ENCODE measurements around the gene ADAMTSL2. TPM values are rescaled to one million over a fixed set of nuclear protein-coding genes. Genes with fewer than 3 reads are reported as not detected.

The ADAMTSL2 gene
- total RNA-seq, 1 experiment from 2014 or later: 0.87 TPM

- Mint-ChIP-seq H3K27me3 (ENCODE audit: low read depth) (no peaks in the 10 kb centered on the region), H3K4me1 (peaks cover 15% of the 10 kb centered on the region), H3K27ac (no peak overlapping the region), H3K36me3 (no peaks in the 10 kb centered on the region), H3K9me3 (no peaks in the 10 kb centered on the region), H3K4me3 (no peak overlapping the region)
- TF ChIP-seq OVOL2 (CRISPR knock-in tag; IDR thresholded peaks at IDR 0.05; ENCODE audit: borderline replicate concordance) (no peak), ZNF671 (CRISPR knock-in tag; IDR thresholded peaks at IDR 0.05) (no peak), EMX1 (CRISPR knock-in tag; IDR thresholded peaks at IDR 0.05) (no peak), PRRX2 (CRISPR knock-in tag; IDR thresholded peaks at IDR 0.05) (no peak), NFYB (CRISPR knock-in tag; conservative IDR thresholded peaks at IDR 0.05; ENCODE audit: low read depth) (no peak), ZBTB21 (CRISPR knock-in tag; IDR thresholded peaks at IDR 0.05; ENCODE audit: borderline replicate concordance) (no peak), ZNF512 (CRISPR knock-in tag; IDR thresholded peaks at IDR 0.05; ENCODE audit: borderline replicate concordance) (no peak), HMGXB4 (CRISPR knock-in tag; IDR thresholded peaks at IDR 0.05) (no peak), AFF4 (CRISPR knock-in tag; IDR thresholded peaks at IDR 0.05; ENCODE audit: borderline replicate concordance) (no peak), TEAD4 (CRISPR knock-in tag; IDR thresholded peaks at IDR 0.05) (no peak)
- ATAC-seq (no peak), DNase-seq (ENCODE audit: low spot score) (no peak)
- ChIA-PET CTCF (interaction anchor here (1.8 kb wide), 1 partner anchor 16 kb away, joined by 6 read pairs; no protein-coding TSS in a partner anchor), POLR2A (no interaction called here)
Observed at GRCh38 chr9:133573791-133574515, 39.4 kb downstream of the ADAMTSL2 start.

DNA sequence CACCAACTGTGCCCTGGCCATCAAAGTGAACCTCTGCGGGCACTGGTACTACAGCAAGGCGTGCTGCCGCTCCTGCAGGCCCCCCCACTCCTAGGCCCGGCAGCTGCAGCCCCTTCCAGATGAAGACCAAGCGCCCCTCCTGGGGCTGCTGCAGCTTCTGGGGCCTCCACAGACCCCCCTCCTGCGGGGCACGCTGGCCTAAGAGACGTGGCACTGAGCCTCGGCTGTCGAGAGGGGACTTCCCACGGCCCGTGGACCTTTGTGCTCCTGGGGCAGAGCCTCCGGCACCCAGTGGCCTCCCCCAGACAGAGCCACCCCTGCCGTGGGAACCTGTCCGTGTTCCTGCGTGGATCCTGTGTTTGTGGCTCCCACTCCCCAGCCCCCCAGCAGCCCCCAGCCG, 40.3 kb downstream of the ADAMTSL2 start:
- Mint-ChIP-seq H3K27ac (no peak overlapping the region), H3K36me3 (no peaks in the 10 kb centered on the region), H3K4me3 (no peak overlapping the region), H3K27me3 (ENCODE audit: low read depth) (no peaks in the 10 kb centered on the region), H3K9me3 (no peaks in the 10 kb centered on the region), H3K4me1 (peaks cover 15% of the 10 kb centered on the region)
- DNase-seq (ENCODE audit: low spot score) (no peak), ATAC-seq (no peak)
- TF ChIP-seq FOXP1 (CRISPR knock-in tag; IDR thresholded peaks at IDR 0.05; ENCODE audit: borderline replicate concordance) (no peak), FOXP4 (CRISPR knock-in tag; IDR thresholded peaks at IDR 0.05) (no peak), TP53 (CRISPR knock-in tag; IDR thresholded peaks at IDR 0.05) (no peak), ZBTB43 (CRISPR knock-in tag; IDR thresholded peaks at IDR 0.05) (no peak), ETV6 (CRISPR knock-in tag; IDR thresholded peaks at IDR 0.05) (no peak), JUN (CRISPR knock-in tag; IDR thresholded peaks at IDR 0.05) (no peak), TEAD1 (CRISPR knock-in tag; IDR thresholded peaks at IDR 0.05) (no peak), CREB1 (CRISPR knock-in tag; IDR thresholded peaks at IDR 0.05) (no peak)
- TF ChIP-seq, protein P1, sequence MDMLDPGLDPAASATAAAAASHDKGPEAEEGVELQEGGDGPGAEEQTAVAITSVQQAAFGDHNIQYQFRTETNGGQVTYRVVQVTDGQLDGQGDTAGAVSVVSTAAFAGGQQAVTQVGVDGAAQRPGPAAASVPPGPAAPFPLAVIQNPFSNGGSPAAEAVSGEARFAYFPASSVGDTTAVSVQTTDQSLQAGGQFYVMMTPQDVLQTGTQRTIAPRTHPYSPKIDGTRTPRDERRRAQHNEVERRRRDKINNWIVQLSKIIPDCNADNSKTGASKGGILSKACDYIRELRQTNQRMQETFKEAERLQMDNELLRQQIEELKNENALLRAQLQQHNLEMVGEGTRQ (CRISPR knock-in tag; IDR thresholded peaks at IDR 0.05): no peak
- TF ChIP-seq, protein P2, sequence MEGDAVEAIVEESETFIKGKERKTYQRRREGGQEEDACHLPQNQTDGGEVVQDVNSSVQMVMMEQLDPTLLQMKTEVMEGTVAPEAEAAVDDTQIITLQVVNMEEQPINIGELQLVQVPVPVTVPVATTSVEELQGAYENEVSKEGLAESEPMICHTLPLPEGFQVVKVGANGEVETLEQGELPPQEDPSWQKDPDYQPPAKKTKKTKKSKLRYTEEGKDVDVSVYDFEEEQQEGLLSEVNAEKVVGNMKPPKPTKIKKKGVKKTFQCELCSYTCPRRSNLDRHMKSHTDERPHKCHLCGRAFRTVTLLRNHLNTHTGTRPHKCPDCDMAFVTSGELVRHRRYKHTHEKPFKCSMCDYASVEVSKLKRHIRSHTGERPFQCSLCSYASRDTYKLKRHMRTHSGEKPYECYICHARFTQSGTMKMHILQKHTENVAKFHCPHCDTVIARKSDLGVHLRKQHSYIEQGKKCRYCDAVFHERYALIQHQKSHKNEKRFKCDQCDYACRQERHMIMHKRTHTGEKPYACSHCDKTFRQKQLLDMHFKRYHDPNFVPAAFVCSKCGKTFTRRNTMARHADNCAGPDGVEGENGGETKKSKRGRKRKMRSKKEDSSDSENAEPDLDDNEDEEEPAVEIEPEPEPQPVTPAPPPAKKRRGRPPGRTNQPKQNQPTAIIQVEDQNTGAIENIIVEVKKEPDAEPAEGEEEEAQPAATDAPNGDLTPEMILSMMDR (IDR thresholded peaks at IDR 0.05): no peak
- CTCF ChIA-PET: interaction anchor here (1.8 kb wide), 1 partner anchor 15 kb away, joined by 6 read pairs; no protein-coding TSS in a partner anchor
- POLR2A ChIA-PET: no interaction called here
